OCI-LY1 (cell line): ENCODE results near the gene BLACAT1.

ENCODE experiments used
- H2AFZ ChIP-seq: fragments of 200-600 bp; sonication (generic), shearing (Covaris generic); 2 replicates; pipeline ENCODE4 v1.6.0; 2014; ENCODE audit warnings: antibody characterized with exemption, mild to moderate bottlenecking, low read length
- H3F3A ChIP-seq: fragments of 200-600 bp; sonication (generic), shearing (Covaris generic); 2 replicates; pipeline ENCODE4 v1.6.0; 2014; ENCODE audit warnings: mild to moderate bottlenecking, antibody characterized with exemption, low read length, moderate library complexity; ENCODE audit not compliant: insufficient read depth
- H3K27ac ChIP-seq: fragments of 200-600 bp; sonication (generic); 2 replicates; pipeline ENCODE4 v1.5.1; 2014; ENCODE audit warnings: low read length, mixed run types, mild to moderate bottlenecking, low read depth; ENCODE audit not compliant: poor library complexity, severe bottlenecking
- H3K27me3 ChIP-seq: fragments of 200-600 bp; sonication (generic); 2 replicates; pipeline ENCODE4 v1.6.0; 2014; ENCODE audit warnings: antibody characterized with exemption, mild to moderate bottlenecking, low read length, moderate library complexity; ENCODE audit not compliant: insufficient read depth
- H3K36me3 ChIP-seq: fragments of 200-600 bp; sonication (generic); 2 replicates; pipeline ENCODE4 v1.6.1; 2014; ENCODE audit warnings: mild to moderate bottlenecking, antibody characterized with exemption, low read length, moderate library complexity, mixed read lengths; ENCODE audit not compliant: insufficient read depth
- H3K4me1 ChIP-seq: fragments of 200-600 bp; sonication (generic); 2 replicates; pipeline ENCODE4 v1.5.1; 2014; ENCODE audit warnings: mild to moderate bottlenecking, low read length, moderate library complexity; ENCODE audit not compliant: insufficient read depth, severe bottlenecking
- H3K4me2 ChIP-seq: fragments of 200-600 bp; sonication (generic), shearing (Covaris generic); 2 replicates; pipeline ENCODE4 v1.6.1; 2014; ENCODE audit warnings: low read length
- H3K4me3 ChIP-seq: fragments of 200-600 bp; sonication (generic); 2 replicates; pipeline ENCODE4 v1.5.1; 2014; ENCODE audit warnings: low read length, low read depth, mild to moderate bottlenecking, mixed read lengths; ENCODE audit not compliant: poor library complexity, severe bottlenecking
- H3K79me2 ChIP-seq: fragments of 200-600 bp; shearing (Covaris generic); 2 replicates; pipeline ENCODE4 v1.6.1; 2016; ENCODE audit warnings: mixed run types, low read length, mixed read lengths; ENCODE audit not compliant: insufficient read depth
- H3K9ac ChIP-seq: fragments of 200-600 bp; sonication (generic), shearing (Covaris generic); 2 replicates; pipeline ENCODE4 v1.6.1; 2014; ENCODE audit warnings: mild to moderate bottlenecking, low read length, mixed read lengths
- H3K9me2 ChIP-seq: fragments of 200-600 bp; sonication (generic), shearing (Covaris generic); 2 replicates; pipeline ENCODE4 v1.6.1; 2014; ENCODE audit warnings: low read depth, mild to moderate bottlenecking, low read length, mixed read lengths
- H3K9me3 ChIP-seq: fragments of 200-600 bp; shearing (Covaris generic); 2 replicates; pipeline ENCODE4 v1.6.1; 2014; ENCODE audit warnings: low read length, mixed read lengths
- H4K20me1 ChIP-seq: fragments of 200-600 bp; sonication (generic), shearing (Covaris generic); 2 replicates; pipeline ENCODE4 v1.6.0; 2016; ENCODE audit warnings: mild to moderate bottlenecking, low read length; ENCODE audit not compliant: insufficient read depth
- CTCF ChIP-seq: fragments of 200-600 bp; sonication (generic), shearing (Covaris generic); IDR thresholded peaks from 2 replicates; pipeline ENCODE4 v1.5.1; 2017; ENCODE audit warnings: mild to moderate bottlenecking, antibody characterized with exemption, low read length, moderate library complexity, mixed read lengths
- EZH2 ChIP-seq: fragments of 200-600 bp; sonication (generic), shearing (Covaris generic); IDR thresholded peaks from 2 replicates; pipeline ENCODE4 v1.8.0; 2017; ENCODE audit warnings: borderline replicate concordance, mixed run types, mild to moderate bottlenecking, antibody characterized with exemption, low read length, moderate library complexity, mixed read lengths

The BLACAT1 gene

GRCh38 chr1:205449254-205449749 lies 6.5 kb downstream of the BLACAT1 start:
- no peaks in the 10 kb centered on the region for H3K9me3 ChIP-seq
- no peak overlapping the region for H3K9ac ChIP-seq
- TF ChIP-seq EZH2 (no peak), CTCF (no peak)
- no peaks in the 10 kb centered on the region for H4K20me1 ChIP-seq
- no peaks in the 10 kb centered on the region for H3K36me3 ChIP-seq
- no peaks in the 10 kb centered on the region for H3K79me2 ChIP-seq
- H3K9me2 ChIP-seq, result no peaks in the 10 kb centered on the region
- no peak overlapping the region for H2AFZ ChIP-seq
- H3K4me1 ChIP-seq, result no peaks in the 10 kb centered on the region
- H3K27me3 ChIP-seq, result no peaks in the 10 kb centered on the region
- no peak overlapping the region for H3K4me2 ChIP-seq
- no peak overlapping the region for H3K27ac ChIP-seq
- no peak overlapping the region for H3K4me3 ChIP-seq
- no peaks in the 10 kb centered on the region for H3F3A ChIP-seq

- no peak overlapping the region for H3K4me2 ChIP-seq
- H3K9me3 ChIP-seq, result no peaks in the 10 kb centered on the region
- H3K27me3 ChIP-seq, result no peaks in the 10 kb centered on the region
- no peaks in the 10 kb centered on the region for H3K36me3 ChIP-seq
- H3K27ac ChIP-seq, result no peak overlapping the region
- no peaks in the 10 kb centered on the region for H3F3A ChIP-seq
- no peak overlapping the region for H3K9ac ChIP-seq
- H4K20me1 ChIP-seq, result no peaks in the 10 kb centered on the region
- no peaks in the 10 kb centered on the region for H3K79me2 ChIP-seq
- TF ChIP-seq EZH2 (no peak), CTCF (no peak)
- H2AFZ ChIP-seq, result no peak overlapping the region
- no peaks in the 10 kb centered on the region for H3K4me1 ChIP-seq
- H3K4me3 ChIP-seq, result no peak overlapping the region
- H3K9me2 ChIP-seq, result no peaks in the 10 kb centered on the region
These were observed 7.1 kb downstream of the BLACAT1 start for GRCh38 chr1:205448540-205449253.

- TF ChIP-seq CTCF (no peak), EZH2 (no peak)
- Histone ChIP-seq H3K9ac (no peak overlapping the region), H3K4me2 (no peak overlapping the region), H2AFZ (no peak overlapping the region), H3K27ac (no peak overlapping the region), H3K9me3 (no peaks in the 10 kb centered on the region), H3K4me1 (no peaks in the 10 kb centered on the region), H4K20me1 (no peaks in the 10 kb centered on the region), H3K4me3 (no peak overlapping the region), H3K27me3 (no peaks in the 10 kb centered on the region; the same call in 1 of the 2 replicates), H3K36me3 (no peaks in the 10 kb centered on the region), H3F3A (no peaks in the 10 kb centered on the region), H3K79me2 (no peaks in the 10 kb centered on the region), H3K9me2 (no peaks in the 10 kb centered on the region)
These were observed 8.1 kb downstream of the BLACAT1 start for GRCh38 chr1:205447457-205448341.
